NCI-H2171 treated with DMSO at 0.1 percent for 48 hours (cell line): ENCODE measurements around the gene MSRB3.

Source experiments
- DNase-seq: peaks from one replicate; lab custom pipeline; 2025; lab: John Stamatoyannopoulos, UW

MSRB3 gene

DNA sequence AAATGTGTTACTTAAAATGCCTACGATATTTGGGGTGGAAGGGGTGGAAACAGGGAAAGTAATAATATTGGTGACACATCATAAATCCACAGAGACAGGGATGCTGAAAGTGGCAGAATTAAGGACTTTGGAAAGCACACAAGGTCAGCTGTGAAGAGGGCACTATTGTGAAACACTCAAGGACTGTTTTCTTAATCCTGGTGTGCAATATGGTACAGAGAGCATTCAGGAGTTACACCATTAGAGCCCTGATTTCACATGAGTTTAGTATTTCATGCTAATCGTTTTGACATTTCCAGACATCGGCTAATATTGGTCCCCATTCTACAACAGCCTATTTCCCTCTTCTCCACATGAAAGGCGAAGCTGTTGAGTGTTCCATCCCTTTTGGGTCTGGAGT is 219.2 kb downstream of the MSRB3 start:
- no peak for DNase-seq

DNA sequence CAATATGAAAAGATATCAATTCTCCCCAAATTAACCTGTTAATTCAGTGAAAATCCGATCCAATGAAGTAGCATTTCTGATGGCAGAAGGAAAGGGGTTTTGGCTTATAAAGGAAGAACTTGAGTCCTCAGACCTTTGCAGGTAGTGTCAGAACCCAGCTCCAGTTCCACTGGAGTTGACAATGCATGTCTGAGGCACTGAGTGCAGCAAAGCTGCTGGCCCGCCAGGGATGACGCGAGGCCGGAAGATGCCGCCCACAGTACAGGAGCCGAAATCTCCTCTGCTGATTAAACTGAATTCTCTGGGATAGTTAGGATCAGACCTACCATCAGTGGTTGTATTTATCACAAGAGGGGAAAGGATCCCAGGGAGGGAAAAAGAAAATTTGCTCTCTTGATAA is 220.7 kb downstream of the MSRB3 start:
- DNase-seq: no peak

DNA sequence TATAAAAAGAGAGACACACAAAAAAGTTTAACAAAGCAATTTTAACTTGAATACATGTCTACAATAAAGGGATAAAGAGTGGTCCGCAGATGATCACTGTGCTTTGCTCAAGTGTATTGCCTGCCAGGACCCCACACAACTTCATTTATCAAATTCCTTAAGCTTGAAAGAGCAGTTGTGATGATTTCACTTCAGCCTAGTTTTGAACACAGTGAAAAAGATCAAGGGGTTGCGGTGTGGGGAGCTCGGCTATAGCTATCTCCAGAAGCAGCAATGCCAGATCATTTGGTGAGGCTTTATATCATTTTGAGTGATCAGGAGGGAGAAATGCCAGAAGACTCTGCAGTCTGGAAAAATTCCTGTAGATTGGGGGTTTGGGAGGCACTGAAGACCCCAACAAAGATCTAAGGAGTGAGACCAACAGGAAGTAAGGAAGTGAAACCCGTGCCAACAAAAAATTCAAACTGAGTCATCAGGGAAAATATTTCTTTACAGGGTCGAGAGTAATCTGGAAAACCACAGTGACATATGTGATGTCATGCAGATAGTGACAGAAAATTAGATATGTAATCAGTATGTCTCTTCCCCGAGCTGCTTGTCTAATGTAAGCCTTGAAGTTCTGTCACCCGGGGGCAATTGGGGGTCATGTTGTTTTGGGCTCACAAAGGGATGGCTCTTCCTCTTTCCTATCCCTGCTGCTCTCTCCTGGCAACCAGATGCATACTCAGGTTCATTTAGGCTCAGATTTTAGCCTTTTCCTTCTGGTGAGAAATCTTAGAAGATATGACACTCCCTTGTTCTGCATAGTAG is 221.8 kb downstream of the MSRB3 start:
- DNase-seq: no peak

DNA sequence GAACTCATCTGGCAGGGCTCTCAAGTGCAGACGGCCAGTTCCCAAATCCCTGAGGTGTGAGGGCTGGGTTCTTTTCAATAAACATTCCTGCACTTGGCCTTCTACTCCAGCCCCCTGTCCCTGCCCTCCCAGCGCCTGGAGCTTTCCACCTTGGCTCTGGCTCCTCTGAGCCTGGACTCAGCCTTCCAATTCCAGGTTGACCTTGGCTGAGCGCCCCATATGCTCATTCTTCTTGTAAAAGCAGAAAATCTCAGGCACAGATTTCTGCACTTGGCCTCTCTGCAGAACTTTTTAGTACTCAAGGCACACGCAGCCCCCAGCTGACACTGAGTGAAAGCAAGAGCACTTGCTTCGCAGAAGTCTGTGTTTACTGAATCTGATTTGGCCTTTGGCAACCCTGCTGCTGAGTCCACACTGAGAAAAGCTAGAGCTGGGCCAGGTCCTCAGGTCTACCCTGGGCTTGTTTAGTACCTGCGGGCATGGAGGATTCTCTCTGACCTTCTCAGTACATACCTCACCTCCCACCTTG is 222.7 kb downstream of the MSRB3 start:
- DNase-seq: no peak

DNA sequence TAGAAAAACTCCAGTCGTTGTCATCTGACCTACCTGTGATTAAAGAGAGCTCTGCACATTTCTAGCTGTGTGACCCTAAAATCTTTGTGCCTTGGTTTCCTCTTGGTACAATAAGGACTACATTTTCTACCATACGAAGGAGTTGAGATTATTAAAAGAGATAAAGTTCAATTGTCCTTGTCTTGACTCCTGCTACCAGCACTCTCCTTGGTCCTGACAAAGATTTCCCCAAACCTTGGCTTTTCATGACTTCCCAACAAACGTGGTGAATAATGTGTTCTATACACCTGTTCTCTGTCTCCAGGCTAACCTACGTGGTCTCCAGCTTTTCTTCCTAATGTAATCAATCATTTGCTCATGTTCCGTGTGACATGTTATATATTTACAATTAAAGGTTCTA is 223.5 kb downstream of the MSRB3 start:
- no peak for DNase-seq

DNA sequence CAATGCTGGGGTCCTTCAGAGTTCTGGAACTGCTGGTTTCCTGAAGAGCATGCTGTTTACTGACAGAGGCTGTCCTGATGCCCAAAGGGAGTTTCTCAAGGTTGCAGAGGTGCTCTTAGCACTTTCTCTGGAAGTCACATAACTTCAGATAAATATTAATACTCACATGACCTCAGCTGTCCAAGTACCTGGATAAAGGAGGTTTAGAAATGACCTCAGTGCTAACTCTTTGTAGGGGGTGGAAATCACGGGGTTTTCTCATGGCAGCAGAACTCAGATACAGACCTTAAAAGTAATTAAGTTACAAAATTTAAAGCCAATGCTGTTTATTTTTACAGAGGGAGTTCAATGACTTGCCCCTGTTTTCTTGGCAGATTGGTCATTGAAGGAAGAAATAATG is 225.9 kb downstream of the MSRB3 start:
- DNase-seq: no peak

DNA sequence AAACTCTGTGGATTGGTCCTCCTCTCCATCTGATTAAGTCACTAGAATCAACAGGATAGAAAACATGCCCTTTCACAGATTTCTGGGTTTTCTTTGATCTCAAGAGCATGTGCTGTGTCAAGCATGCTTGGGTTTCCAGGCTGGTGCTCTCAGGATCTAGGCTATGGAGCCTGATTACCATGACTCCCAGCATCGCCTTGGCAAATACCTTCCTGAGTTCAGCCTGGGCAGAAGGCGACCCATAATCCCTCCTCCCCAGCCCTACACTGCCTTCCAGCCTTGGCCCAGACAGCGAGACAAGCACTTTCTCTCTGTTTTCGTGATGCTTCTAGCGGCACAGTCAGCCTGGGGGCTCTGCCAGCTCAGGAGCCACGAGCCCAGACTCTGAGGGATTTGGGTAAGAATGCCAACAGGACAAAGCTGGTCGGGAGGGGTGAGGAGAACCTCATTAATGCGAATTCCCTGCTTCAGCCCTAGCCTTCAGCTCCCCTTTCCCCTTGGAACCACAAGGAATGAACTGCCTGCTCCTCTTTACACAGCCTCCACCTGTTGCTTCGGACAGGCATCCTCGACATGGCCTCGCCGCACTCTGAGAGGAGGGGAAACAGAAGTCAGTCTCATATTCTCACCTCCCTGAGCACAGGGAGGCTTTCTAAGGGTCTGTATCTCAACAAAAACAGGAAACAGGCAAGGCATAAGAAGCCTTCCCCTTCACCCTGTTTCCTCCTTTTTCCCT is 227.1 kb downstream of the MSRB3 start:
- no peak for DNase-seq

DNA sequence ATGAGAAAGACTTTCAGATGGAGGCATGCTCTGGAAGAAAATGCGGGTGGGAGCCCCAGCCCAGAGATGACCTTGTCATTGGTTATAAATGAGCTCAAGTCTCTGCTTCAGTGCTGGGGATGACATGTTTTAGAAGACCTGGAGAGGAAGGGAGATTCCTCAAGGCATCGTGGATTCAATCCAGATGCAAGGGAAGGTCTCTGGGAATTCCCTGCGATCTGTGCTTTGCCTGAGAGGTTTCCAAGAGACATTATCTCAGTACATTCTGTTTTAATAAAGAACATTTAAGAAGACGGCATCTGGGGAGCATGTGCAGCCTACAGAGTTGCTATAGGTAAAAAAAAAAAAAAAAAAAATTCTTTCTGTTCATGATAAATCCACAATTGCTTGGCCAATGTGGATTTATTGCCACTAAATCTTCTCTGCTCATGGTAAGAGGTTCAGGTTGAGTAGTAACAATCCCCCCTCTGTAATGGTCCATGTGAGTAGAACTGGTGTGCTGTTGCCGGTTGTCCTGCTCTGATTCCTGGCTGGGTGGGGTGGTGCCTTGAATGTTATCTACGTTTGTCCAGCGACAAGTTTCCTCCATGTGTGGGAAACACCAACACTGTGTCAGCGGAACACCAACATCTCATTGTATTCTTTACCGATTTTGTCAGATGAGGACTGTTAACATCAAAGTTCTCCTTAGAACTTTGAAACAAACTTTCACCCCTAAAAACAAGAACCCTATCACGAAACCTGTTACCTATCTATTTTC is 230.0 kb downstream of the MSRB3 start:
- no peak for DNase-seq

DNA sequence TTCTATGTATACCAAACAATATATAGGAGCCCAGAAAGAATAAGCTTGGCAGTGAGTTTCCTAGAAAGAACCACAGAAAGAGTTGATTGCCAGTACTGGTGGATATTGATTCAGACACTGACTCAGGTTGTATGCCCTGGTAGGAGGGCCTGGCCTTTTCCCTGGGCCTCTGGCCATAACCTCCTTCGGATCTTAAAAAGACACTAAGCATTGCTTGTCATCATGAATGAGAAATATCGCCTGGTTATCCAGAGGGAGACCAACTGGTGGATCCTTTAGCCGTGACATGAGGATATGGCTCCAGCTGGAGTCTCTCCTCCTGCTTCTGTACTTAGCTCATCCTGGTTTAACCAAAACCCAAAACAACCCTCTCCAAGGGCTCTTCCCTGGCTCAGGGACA is 231.5 kb downstream of the MSRB3 start:
- no peak for DNase-seq

DNA sequence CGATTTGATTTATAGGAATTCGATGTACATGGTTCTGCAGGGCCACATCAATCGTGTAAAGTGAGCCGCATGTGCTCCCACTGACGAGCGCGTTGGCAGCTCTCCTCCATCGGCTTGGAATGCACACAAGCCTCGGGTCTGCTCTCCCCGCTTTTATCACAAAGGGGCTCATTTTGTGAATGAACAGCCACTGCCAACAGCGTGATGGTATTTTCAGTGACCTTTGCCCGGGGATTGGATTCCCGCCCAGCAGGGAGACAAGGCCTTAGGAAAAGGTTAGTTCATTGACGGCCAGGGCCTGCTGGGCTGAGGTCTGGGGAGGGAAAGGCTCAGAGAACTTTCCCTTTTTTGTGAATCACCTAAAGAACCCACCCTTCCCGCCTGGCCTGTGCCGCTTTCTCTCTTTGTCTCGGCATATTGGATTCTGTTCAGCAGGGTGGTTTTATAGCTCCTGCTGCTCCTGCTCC is 232.1 kb downstream of the MSRB3 start:
- no peak for DNase-seq

DNA sequence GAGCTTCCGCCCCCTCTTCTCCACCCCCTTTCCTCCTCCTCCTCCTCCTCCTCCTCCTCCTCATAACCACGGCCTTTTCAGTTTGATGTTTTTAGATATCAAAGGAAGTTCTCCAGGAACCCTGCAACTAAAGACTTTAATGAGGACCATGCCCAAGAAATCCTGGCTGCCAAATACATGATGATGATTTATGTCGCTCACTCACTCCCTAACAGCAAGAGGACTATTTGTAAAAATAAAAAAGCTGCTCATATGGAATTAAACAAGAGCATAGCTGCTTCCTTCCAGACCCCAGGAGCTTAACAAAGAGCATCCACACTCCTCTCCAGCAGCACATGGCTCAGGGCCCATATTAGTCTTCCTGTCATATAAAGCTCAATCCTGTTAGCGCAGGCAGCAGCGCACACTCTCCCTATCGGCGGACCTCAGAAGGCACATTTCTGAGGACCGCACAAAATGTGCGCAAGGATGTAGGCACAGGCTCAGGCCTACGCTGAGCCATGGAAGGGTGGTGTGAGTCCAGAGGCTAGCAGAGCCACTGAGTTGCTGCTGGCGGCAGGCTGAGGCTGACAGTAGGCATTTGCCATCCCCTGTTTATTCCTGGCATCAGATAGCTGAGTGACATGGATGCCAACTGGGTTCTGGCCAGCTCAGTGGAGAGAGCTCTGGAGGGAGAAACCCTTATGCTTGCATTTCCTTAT is 232.8 kb downstream of the MSRB3 start:
- DNase-seq: no peak

DNA sequence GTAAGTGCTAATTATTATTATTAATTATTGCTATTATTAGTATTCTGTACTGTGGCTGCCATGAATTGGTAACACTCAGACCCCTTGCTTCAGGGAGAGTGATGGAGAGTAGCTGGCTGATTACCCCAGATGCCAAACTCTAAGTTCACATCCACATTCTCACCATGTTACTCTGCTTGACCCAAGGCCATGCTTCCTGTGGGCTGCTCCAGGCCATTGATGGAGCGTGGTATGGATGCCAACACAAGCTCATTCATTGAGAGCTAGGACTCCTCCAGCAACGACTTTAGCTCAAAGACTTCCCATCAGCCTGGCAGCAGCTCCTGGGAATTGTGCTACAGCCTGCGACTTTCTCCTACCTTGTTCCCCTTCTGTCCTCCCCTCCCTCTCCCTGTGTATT is 233.4 kb downstream of the MSRB3 start:
- DNase-seq: no peak
